ENCODE data around the gene YWHAE.

DNA sequence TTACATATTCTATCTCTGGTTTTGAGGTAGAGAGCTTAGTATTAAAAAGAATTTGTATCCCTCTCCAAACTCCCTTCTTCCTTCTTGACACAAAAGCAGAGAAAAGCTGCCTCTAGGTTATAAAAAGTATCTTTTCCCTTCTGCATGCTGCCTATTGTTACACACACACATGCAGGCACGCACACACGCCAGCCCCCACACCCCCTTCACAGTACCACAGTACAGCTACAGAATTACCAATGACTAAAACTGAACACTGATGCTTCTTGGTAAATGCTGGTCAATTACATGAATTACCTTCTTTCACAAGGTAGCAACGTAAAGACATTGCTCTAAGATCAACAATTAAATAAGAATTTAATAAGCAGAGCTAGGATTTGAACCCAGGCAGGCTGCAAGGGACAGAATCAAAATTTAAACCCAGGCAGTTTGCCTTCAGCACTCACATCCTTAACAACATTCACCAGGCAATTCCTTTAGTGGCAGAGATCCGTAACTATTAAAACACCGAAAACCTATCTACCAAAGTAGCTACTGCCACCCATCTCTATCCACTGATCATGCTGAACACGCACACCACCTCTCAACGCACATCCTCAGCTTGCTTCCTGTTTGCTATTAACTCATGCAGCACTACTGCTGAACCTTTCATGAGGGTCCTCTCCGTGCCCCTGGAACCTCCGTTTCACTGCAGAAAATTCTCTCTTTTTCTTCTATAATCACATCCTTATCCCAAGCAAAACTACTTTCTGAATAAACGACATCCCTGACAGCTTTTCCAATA, 37.8 kb downstream of the YWHAE start:
- TF ChIP-seq, protein P1, sequence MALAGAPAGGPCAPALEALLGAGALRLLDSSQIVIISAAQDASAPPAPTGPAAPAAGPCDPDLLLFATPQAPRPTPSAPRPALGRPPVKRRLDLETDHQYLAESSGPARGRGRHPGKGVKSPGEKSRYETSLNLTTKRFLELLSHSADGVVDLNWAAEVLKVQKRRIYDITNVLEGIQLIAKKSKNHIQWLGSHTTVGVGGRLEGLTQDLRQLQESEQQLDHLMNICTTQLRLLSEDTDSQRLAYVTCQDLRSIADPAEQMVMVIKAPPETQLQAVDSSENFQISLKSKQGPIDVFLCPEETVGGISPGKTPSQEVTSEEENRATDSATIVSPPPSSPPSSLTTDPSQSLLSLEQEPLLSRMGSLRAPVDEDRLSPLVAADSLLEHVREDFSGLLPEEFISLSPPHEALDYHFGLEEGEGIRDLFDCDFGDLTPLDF (CRISPR knock-in tag; IDR thresholded peaks at IDR 0.05) = no peak
- no peak for TF ChIP-seq CREB1 (CRISPR knock-in tag; IDR thresholded peaks at IDR 0.05)
- TF ChIP-seq RELA (CRISPR knock-in tag; IDR thresholded peaks at IDR 0.05; ENCODE audit: borderline replicate concordance) = no peak
- no peak for TF ChIP-seq HMGA2 (CRISPR knock-in tag; IDR thresholded peaks at IDR 0.05)
- TF ChIP-seq, protein P2, sequence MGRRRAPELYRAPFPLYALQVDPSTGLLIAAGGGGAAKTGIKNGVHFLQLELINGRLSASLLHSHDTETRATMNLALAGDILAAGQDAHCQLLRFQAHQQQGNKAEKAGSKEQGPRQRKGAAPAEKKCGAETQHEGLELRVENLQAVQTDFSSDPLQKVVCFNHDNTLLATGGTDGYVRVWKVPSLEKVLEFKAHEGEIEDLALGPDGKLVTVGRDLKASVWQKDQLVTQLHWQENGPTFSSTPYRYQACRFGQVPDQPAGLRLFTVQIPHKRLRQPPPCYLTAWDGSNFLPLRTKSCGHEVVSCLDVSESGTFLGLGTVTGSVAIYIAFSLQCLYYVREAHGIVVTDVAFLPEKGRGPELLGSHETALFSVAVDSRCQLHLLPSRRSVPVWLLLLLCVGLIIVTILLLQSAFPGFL (CRISPR knock-in tag; IDR thresholded peaks at IDR 0.05; ENCODE audit: borderline replicate concordance) = no peak
- TF ChIP-seq ZNF423 (CRISPR knock-in tag; IDR thresholded peaks at IDR 0.05) = no peak

All from WTC11 (cell line).